ENCODE measurements around the gene PRCC. TPM values are rescaled to one million over a fixed set of nuclear protein-coding genes. Genes with fewer than 3 reads are reported as not detected.

PRCC gene
- total and polyA plus RNA-seq, 12 donors, result 35.9 to 137 (median 58.7) TPM

- peaks cover 12 to 22% of the 10 kb centered on the region in 2 donors for H3K4me1 ChIP-seq (replicated peaks in 1 of 2)
- 93 to 97% (median 95%) methylated on average over 10 of the region's 10 CpGs for WGBS, 4 donors
- no peaks in the 10 kb centered on the region for H3K9me3 ChIP-seq (replicated peaks in 1 of 3)
- no peaks in the 10 kb centered on the region for H3K36me3 ChIP-seq (replicated peaks in 1 of 2)
- no peak overlapping the region for H3K4me3 ChIP-seq
- intact Hi-C loops (cut with DNase I), result no loop called here
- TF ChIP-seq CTCF (IDR thresholded peaks at IDR 0.05) (no peak), POLR2A (IDR thresholded peaks at IDR 0.05) (no peak)
- no peak overlapping the region for H3K27ac ChIP-seq
- no peak for DNase-seq
- H3K27me3 ChIP-seq, result no peaks in the 10 kb centered on the region
Observed at GRCh38 chr1:156812293-156812990, 45.1 kb downstream of the PRCC start.

GRCh38 chr1:156813298-156813697 lies 46.0 kb downstream of the PRCC start:
- no peaks in the 10 kb centered on the region for H3K27me3 ChIP-seq
- H3K4me3 ChIP-seq, result peak overlapping the region in 2 of 4 donors; percentile 10 to 54
- H3K36me3 ChIP-seq (replicated peaks in 1 of 2), result no peaks in the 10 kb centered on the region
- H3K9me3 ChIP-seq (replicated peaks in 1 of 3), result no peaks in the 10 kb centered on the region
- peaks cover 12 to 22% of the 10 kb centered on the region in 2 donors for H3K4me1 ChIP-seq (replicated peaks in 1 of 2)
- H3K27ac ChIP-seq, result no peak overlapping the region
- intact Hi-C loops (cut with DNase I), result no loop called here
- 39 to 53% (median 46%) methylated on average over 10 of the region's 10 CpGs for WGBS, 4 donors
- no peak for DNase-seq
- TF ChIP-seq CTCF (IDR thresholded peaks at IDR 0.05) (no peak), POLR2A (IDR thresholded peaks at IDR 0.05) (no peak)

GRCh38 chr1:156813750-156814570 lies 46.6 kb downstream of the PRCC start:
- Histone ChIP-seq H3K4me1 (replicated peaks in 1 of 2) (peaks cover 12 to 22% of the 10 kb centered on the region in 2 donors), H3K27ac (peak overlapping the region in 3 of 5 donors; percentile 14 to 82 (median 81)), H3K27me3 (no peaks in the 10 kb centered on the region), H3K4me3 (peak overlapping the region in 2 of 4 donors; percentile 10 to 54), H3K36me3 (replicated peaks in 1 of 2) (no peaks in the 10 kb centered on the region), H3K9me3 (replicated peaks in 1 of 3) (no peaks in the 10 kb centered on the region)
- intact Hi-C loops (cut with DNase I), result no loop called here
- peak; percentile 42 to 71 (median 54) for TF ChIP-seq CTCF (IDR thresholded peaks at IDR 0.05)
- no peak for TF ChIP-seq POLR2A (IDR thresholded peaks at IDR 0.05)
- 13 to 40% (median 14%) methylated on average over 18 to 60 of the region's 60 CpGs for WGBS, 4 donors
- peak; percentile 56 to 75 (median 69) for DNase-seq

GRCh38 chr1:156814571-156815260 lies 47.4 kb downstream of the PRCC start:
- Histone ChIP-seq H3K27ac (peak overlapping the region in 3 of 5 donors; percentile 29 to 82 (median 81)), H3K4me3 (no peak overlapping the region), H3K27me3 (no peaks in the 10 kb centered on the region), H3K36me3 (replicated peaks in 1 of 2) (no peaks in the 10 kb centered on the region), H3K4me1 (replicated peaks in 1 of 2) (peaks cover 12 to 22% of the 10 kb centered on the region in 2 donors), H3K9me3 (replicated peaks in 1 of 3) (no peaks in the 10 kb centered on the region)
- DNase-seq, result no peak
- intact Hi-C loops (cut with DNase I), result no loop called here
- no peak for TF ChIP-seq POLR2A (IDR thresholded peaks at IDR 0.05)
- no peak for TF ChIP-seq CTCF (IDR thresholded peaks at IDR 0.05)
- 60 to 90% (median 80%) methylated on average over 3 to 7 of the region's 7 CpGs for WGBS, 4 donors

Data from adrenal gland (tissue), 12 donors.